ENCODE measurements around the gene NDUFAF7. TPM values are rescaled to one million over a fixed set of nuclear protein-coding genes. Genes with fewer than 3 reads are reported as not detected.
"Not testable (repeated sequence)": the region's sequence is repeated elsewhere in the genome, so short reads cannot be mapped to it uniquely, and the experiment has no call there.

Gene NDUFAF7
- total RNA-seq, 1 donor from 2014 or later: 23.0 TPM

DNA sequence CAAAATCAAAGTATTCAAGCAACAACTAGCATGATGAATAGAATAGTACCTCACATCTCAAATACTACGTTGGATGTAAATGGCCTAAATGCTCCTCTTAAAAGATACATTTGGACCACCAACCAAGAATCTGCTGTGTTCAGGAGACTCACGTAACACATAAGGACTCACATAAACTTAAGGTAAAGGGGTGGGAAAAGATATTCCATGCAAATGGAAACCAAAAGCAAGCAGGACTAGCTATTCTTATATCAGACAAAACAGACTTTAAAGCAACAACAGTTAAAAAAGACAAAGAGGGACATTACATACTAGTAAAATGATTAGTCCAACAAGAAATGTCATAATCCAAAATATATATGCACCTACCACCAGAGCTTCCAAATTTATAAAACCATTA, 24.7 kb upstream of the NDUFAF7 start:
- DNase-seq; ATAC-seq (ENCODE audit: poor library complexity); intact Hi-C loops (cut with DNase I): not testable (repeated sequence)

DNA sequence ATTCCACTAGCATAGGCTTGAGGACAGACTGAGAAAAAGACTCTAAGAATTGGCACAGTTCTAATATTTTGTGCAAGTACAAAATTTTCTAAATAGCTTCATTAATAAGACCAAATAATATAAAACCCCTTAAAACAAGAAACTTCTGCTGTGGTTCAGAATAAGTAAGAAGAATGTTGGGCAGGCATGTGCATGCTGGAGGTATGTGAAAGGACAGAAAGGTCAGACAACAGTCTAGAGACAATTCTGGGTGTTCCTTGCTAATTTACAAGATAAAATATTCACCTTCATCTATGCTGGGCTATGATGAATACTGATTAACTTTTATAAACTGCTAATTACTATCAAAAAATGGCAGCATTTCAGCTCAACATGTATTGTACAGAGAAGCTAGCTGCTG, 20.2 kb upstream of the NDUFAF7 start:
- DNase-seq (no peak), ATAC-seq (ENCODE audit: poor library complexity) (no peak)
- intact Hi-C loops (cut with DNase I): no loop called here

DNA sequence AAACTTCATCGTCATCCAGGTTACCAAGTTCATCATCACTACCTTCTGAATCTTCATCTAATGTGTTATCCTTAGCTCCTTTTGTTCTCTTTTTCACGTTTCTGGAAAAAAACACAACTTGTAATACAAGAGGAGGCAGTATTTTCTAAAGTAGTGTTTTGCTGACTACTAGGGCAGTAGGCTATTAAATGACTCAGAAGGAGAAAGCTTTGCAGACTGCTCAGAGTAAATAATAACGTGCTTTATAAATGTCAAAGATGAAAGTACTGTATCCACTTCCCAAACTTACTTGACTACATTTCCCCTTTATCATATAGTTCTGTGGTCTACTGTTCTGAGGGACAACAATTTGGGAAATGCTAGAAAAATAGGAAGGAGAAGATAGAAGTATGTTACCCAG, 19.5 kb upstream of the NDUFAF7 start:
- ATAC-seq (ENCODE audit: poor library complexity) (no peak), DNase-seq (no peak)
- intact Hi-C loops (cut with DNase I): no loop called here

DNA sequence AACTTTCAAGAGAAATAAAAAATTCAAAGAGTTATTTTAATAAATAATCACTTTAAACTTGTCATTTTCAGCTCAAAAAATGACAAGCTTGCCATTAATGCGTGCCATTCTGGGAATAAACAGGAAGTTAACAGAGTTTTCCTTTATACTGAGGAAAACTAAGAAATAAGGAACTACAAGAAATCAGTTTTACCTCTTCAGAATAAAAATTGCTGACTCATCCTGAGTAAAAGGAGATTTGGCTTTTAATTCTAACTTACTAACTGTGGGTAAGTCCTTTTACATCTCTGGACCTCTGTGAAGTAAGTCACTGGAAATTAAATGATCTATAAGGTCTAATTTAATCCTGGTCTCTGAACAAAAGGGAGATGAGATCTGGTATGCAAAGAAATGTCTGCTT, 16.2 kb upstream of the NDUFAF7 start:
- no peak for DNase-seq
- intact Hi-C loops (cut with DNase I): no loop called here
- no peak for ATAC-seq (ENCODE audit: poor library complexity)

DNA sequence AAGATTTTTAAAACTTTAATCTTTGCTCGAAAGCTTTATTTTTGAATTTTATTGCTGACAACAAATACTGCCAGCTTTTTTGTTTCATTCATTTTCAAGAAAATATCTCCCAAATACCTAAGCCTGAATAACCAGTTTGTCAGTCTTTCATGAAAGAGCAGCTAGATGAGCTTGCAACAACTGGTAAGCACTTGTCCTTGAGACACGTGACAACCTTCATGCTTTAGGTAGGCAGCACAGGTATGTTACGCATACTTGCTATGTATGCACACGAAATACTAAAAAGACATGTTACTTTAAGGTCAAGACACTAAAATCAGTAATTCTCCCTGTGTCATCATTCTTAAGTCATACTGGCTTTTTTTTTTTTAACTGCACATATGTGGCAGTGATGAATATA, 12.4 kb upstream of the NDUFAF7 start:
- ATAC-seq (ENCODE audit: poor library complexity) (no peak), DNase-seq (no peak)
- intact Hi-C loops (cut with DNase I): no loop called here

DNA sequence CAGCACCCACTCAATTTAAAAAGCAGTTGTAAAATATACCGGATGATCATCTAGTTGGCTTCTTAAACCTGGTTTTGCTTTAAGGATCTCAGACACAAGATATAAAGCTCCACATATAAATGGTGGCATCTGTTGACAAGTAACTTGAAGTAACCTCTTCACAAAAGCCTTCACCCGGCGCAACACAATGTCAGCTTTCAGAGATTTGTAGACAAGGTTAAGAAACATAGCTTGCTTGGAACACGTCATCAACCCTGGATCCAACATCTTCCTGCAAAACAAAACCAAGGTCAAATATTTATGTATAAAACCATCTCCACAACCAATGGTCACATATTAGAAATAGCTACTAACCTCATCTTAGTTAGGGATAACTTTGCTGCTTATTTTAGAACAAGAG, 8.3 kb upstream of the NDUFAF7 start:
- no peak for ATAC-seq (ENCODE audit: poor library complexity)
- DNase-seq: no peak
- intact Hi-C loops (cut with DNase I): no loop called here

DNA sequence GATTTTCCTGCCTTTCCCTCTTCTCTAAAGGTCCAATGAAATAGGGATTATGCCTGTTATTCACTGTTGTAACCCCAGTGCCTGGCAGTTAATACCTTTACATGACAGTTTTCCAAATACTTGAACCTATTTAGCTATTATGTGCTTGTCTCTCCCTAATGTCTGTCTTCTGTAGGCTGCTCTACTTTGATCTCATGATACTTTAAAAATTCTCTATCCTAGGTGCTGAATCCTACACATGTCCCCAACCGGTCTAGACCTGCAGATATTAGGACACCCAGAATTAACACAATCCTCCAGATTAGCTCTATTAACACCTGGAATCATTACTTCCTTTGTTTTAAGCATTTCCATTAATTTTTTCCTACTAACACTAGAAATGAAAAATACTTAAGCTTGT, 7.4 kb upstream of the NDUFAF7 start:
- intact Hi-C loops (cut with DNase I): no loop called here
- ATAC-seq (ENCODE audit: poor library complexity): no peak
- DNase-seq: no peak

DNA sequence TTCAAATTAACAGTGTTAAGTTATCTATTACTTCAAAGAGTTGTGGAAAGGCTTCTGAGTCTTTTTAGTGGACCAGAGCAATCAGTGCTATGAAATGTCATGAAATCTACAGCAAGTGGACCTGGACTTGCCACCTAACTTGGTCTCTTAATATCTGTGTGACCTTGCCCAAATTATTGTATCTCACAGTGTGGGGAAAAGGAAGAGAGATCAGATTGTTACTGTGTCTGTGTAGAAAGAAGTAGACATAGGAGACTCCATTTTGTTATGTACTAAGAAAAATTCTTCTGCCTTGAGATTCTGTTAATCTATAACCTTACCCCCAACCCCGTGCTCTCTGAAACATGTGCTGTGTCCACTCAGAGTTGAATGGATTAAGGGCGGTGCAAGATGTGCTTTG, 6.3 kb upstream of the NDUFAF7 start:
- intact Hi-C loops (cut with DNase I); DNase-seq; ATAC-seq (ENCODE audit: poor library complexity): not testable (repeated sequence)

DNA sequence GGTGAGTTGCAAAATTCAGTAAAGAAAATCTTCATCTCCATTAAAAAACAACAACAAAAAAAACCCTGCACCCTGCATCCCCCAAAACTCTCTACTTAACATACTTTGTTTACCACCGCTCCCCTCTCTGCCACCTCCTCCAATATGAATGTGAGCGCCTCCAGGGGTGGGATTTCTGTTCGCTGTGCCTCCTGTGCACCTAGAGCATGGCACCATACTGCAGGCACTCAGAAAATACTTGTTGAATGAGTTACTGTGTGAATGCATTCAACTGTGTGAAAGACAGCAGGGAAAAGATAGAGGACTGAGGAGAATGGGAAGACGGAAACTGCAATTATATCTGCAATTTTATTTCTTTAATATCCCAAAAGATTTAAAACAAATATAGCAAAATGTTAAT, 4.6 kb upstream of the NDUFAF7 start:
- DNase-seq (no peak), ATAC-seq (ENCODE audit: poor library complexity) (no peak)
- intact Hi-C loops (cut with DNase I): no loop called here

DNA sequence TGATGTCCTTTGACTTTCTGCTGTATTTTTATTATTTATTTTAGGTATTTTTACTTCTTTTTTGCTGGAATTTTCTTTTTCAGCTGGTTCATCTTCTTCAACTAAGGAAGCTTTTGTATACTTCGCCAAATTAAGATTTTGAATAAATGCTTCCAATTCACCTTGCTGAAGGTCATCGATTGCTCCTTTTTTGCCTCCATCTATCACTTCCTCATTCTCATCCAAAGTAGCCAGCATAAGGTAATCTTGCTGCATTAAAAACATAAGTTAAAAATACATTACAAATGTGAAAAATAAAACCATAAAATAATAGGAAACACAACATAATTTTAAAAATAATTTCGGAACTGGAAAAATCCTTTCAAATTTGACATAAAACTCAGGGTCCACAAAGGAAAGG, 2.7 kb upstream of the NDUFAF7 start:
- DNase-seq: no peak
- no peak for ATAC-seq (ENCODE audit: poor library complexity)
- intact Hi-C loops (cut with DNase I): no loop called here

DNA sequence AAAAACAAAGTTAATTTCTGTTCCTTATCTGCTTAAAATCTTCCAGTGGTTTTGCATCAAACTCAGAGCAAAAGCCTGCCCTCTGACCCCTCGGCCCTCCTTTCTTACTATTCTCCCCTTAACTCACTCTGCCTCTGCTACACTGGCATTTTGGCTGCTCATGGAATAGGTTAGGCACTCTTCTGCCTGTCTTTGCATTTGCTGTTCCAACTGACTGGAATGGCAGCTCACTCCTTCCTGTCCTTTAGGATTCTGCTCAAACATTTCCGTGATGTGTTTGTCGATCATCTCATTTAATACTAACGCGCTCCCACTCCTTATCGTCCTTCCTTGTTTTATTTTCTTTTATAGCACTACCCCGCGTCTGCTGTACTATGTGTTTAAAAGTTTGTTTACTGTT, 877 bp upstream of the NDUFAF7 start:
- no peak for DNase-seq
- ATAC-seq (ENCODE audit: poor library complexity): no peak
- intact Hi-C loops (cut with DNase I): no loop called here

DNA sequence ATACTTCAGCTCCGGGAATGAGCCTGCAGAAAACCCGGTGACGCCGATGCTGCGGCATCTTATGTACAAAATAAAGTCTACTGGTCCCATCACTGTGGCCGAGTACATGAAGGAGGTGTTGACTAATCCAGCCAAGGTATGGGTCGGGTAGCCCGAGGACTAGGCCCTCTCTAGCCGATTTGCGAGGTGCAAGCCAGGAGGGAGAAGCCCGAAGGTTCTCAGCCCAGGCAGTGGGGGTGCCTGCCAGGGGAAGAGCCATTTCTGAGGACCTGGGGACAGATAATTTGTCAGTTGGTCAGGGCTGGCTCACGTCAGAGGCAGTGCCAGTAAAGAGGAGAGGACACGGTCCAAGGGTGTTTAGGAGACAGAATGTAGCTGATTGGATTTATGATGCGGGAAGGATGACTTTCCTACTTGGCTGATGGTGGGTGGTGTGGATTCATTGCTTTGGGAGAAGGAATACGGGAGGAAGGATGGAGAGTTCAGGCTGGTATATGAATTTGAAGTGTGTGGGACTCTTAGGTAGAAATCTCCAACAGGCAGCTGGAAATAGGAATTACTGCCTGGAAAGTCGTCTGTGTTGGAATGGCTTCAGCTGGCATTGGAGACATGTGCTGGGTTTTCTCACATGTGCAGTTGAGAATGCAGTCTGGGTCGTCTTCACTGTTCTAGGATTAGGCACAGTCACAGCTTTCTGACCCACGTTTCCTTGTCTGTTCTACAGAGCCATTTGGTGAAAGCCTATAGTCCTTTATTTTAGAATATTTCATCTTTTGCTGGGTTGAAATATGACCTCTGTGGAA, 874 bp downstream of the NDUFAF7 start:
- DNase-seq: no peak
- peak; percentile 36 for ATAC-seq (ENCODE audit: poor library complexity)
- intact Hi-C loops (cut with DNase I): no loop called here

DNA sequence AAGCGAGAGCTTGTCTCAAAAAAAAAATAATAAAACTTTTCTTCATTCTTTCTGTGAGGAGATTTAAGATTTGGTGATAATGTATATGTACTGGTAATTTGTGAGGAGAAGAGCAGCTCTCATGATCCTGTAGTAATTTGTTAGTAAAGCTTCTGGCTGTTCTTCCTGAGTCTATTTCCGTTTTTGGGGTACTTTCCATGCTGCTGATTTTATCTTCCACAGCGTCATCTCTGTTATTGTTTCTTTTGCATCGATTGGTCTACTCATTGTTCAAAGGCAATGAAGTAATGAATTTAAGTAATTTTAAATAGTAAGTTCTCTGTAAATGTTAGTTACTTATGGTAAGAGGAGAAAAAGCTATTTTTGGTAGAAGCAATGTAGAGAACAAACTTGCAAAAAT, 12.0 kb downstream of the NDUFAF7 start:
- ATAC-seq (ENCODE audit: poor library complexity) (no peak), DNase-seq (no peak)
- intact Hi-C loops (cut with DNase I): no loop called here

DNA sequence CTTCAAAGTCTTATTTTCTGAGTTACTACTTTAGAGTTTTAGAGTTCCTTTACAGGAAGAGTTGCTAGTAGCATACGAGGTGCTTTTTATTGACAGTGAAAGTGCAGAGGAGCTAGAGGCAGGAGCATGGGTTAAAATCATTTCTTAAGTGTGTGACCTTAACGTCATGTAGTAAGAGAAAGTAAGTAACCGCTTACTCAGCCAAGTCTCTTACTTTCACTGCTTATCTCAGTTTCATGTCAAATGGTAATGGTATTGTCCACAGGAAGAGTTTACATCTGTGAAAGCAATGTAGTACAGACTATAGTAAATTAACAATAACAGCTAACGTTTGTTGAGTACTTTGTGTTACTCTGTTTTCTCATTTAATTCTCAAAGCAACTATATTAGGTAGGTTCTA, 12.6 kb downstream of the NDUFAF7 start:
- DNase-seq (no peak), ATAC-seq (ENCODE audit: poor library complexity) (no peak)
- intact Hi-C loops (cut with DNase I): no loop called here

DNA sequence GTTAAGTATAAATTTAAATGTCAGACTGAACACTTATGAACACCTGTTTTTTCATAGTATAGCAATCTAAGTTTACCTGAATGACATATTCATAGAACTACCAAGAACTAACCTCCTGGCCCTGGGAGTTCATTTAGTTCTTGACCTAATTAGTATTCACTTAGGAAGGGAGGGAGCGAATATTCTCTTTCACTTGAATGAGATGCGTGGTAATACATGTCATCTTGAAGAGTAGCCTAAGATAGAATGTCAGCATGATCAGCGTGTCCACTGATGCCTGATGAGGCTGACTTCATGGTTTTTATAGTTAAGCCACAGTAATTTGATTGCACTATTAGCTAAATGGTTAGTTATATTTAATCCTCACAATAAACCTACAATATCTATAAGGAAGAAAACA, 13.3 kb downstream of the NDUFAF7 start:
- intact Hi-C loops (cut with DNase I): no loop called here
- DNase-seq (no peak), ATAC-seq (ENCODE audit: poor library complexity) (no peak)

DNA sequence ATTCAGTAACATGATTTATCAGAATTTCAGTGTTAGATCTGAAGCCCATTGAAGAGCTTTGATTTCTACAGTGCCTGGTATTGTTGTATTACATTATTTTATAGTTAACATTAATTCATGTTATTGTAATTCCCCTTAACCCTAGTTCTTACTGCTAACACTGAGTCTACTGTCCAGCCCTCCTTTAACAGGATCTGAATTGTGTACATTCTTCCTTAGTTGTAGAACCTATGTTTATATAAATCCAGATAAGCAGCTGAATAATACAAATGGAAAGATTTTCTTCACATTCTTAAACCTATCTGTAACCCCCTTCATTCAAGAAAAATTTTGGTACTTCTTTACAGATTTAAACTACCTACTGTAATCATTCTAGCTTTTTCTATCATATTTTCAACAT, 14.7 kb downstream of the NDUFAF7 start:
- DNase-seq (no peak), ATAC-seq (ENCODE audit: poor library complexity) (no peak)
- intact Hi-C loops (cut with DNase I): no loop called here

DNA sequence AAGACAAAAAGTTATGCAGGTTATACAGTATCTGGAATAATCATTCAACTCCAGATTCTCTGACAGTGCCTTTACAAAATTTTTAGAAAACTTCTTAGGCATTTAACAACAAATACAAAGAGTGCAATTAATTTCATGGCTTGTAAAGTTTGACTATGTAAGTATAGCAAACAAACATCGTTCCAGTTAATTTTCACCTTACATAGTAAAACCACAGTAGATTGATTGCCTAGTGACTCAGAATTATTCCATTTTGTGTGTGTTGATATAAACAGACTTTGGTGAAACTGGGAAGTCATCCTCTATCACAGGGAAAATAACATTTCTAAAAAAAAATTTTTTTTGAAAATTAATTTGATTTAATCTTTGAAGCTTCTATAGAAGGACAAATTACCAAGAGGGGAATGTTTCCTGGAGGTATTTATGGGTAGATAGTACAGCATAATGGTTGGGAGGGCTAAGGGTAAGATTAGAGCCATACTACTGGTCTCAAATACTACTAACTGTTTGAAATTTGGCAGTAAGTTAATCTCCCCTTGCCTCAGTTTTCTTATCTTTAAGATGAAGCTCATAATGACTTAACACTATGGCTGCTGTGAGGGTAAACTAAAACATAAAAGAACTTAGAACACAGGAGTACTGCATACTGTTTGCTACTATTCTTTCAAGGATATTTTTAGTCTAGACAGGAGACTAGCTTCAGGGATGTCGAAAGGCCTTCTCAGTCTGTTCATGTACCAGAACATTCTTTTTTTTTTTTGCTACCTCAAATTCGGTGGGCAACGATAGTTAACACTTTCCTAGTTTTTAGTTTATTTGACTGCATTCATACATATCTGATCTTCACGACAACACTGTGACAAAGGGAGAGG, 19.6 kb downstream of the NDUFAF7 start:
- intact Hi-C loops (cut with DNase I): no loop called here
- ATAC-seq (ENCODE audit: poor library complexity): no peak
- no peak for DNase-seq

DNA sequence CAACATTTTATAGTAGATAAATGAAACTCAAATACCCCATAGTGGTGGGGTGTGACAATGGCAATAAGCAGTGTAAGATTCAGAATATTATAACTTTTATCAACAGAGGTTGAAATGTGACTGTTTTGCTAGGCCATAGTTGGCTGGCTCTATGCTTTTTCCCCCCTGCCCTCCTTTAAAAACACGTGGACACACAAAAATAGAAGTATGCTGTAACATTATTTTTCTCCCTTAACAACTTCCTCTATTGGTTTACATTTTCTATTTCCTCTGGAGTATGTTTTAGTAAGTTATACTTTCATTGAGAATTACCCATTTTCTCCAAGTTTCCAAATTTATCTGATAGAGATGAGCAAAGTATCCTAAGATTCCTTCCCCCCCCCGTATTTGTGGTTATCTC, 31.1 kb downstream of the NDUFAF7 start:
- ATAC-seq (ENCODE audit: poor library complexity) (no peak), DNase-seq (no peak)
- intact Hi-C loops (cut with DNase I): no loop called here

DNA sequence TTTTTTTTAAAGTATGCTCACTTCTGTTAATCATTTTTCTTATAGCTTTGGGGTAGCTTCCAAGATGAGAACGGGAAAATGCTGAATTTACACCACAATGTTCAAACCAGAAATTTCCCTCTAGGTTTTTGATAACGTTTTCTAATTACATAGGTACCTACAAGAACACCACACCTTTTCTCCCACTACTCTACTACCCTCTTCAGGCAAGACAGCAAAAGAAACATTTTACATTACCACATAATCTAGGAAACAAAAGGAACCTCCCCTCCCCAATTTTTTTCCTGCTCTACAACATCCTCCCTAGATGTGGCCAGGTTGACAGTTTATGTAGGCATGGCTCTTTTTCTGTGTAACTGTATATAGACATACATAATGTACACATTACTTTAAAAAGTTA, 32.4 kb downstream of the NDUFAF7 start:
- no peak for ATAC-seq (ENCODE audit: poor library complexity)
- intact Hi-C loops (cut with DNase I): no loop called here
- no peak for DNase-seq

DNA sequence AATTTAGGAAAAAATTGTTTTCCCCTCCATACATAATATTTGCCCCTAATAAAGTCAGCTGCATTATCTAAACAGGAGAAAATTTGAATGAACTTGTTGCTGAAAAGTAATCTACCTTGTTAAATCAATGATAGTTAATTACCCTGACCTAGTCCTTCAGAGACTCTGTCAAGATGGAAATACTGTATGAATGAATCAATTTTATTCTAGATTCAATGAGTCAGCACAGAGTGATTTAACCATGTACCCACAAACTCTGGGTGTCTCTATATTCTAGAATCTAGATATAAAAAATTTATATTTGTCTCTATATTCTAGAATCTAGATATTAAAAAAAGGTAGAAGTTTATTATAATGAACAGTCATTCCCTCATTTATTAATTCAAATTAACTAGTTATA, 36.2 kb downstream of the NDUFAF7 start:
- DNase-seq: no peak
- ATAC-seq (ENCODE audit: poor library complexity): no peak
- intact Hi-C loops (cut with DNase I): no loop called here
